ENCODE measurements around the gene CDH18. TPM values are rescaled to one million over a fixed set of nuclear protein-coding genes. Genes with fewer than 3 reads are reported as not detected.

The CDH18 gene
- total RNA-seq, 4 donors from 2014 or later = not detected

DNA sequence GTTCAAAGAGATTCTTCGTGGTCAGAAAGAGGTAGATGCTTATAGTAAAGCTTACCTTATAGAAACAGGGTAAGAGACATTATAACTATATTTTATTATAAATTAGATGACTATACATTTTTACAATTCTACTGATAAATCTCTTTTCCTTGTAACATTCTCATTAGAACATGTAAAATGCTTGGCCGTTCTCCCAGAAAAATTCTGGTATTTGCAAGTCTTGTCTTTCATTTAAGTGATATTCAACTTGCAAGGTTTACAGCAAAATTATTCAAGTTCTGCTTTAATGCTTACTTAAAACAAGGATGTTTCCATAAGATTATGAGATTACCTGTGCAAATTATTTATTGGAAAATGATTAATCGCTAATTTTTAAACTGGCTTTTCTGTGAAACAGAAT, 41.3 kb upstream of the CDH18 start:
- H3K9me3 ChIP-seq = no peaks in the 10 kb centered on the region
- no peak overlapping the region for H3K27ac ChIP-seq
- no peaks in the 10 kb centered on the region for H3K4me1 ChIP-seq
- no peaks in the 10 kb centered on the region for H3K27me3 ChIP-seq
- no peak overlapping the region for H3K4me3 ChIP-seq
- H3K36me3 ChIP-seq = no peaks in the 10 kb centered on the region
- no peak for DNase-seq
- TF ChIP-seq POLR2A (IDR thresholded peaks at IDR 0.05) = no peak

DNA sequence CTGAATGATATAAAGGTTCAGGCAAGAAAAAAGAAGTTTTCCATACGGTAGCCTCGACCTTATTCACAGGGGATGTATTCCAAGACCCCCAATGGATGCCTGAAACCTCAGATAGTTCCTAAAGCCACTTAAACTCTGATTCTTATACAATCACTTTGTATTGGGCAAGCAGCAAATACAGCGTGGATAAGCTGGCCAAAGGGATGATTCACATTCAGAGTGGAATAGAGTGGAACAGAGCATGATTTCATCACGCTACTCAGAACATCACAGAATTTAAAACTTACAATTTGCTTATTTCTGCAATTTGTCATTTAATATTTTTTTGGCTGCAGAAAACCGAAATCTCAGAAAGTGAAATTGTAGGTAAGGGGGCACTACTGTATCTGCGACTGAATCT, 40.5 kb upstream of the CDH18 start:
- Histone ChIP-seq H3K4me1 (no peaks in the 10 kb centered on the region), H3K4me3 (no peak overlapping the region), H3K9me3 (no peaks in the 10 kb centered on the region), H3K27ac (no peak overlapping the region), H3K27me3 (no peaks in the 10 kb centered on the region), H3K36me3 (no peaks in the 10 kb centered on the region)
- TF ChIP-seq, protein P1, sequence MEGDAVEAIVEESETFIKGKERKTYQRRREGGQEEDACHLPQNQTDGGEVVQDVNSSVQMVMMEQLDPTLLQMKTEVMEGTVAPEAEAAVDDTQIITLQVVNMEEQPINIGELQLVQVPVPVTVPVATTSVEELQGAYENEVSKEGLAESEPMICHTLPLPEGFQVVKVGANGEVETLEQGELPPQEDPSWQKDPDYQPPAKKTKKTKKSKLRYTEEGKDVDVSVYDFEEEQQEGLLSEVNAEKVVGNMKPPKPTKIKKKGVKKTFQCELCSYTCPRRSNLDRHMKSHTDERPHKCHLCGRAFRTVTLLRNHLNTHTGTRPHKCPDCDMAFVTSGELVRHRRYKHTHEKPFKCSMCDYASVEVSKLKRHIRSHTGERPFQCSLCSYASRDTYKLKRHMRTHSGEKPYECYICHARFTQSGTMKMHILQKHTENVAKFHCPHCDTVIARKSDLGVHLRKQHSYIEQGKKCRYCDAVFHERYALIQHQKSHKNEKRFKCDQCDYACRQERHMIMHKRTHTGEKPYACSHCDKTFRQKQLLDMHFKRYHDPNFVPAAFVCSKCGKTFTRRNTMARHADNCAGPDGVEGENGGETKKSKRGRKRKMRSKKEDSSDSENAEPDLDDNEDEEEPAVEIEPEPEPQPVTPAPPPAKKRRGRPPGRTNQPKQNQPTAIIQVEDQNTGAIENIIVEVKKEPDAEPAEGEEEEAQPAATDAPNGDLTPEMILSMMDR (IDR thresholded peaks at IDR 0.05) = no peak
- TF ChIP-seq POLR2A (IDR thresholded peaks at IDR 0.05) = no peak
- DNase-seq = no peak

DNA sequence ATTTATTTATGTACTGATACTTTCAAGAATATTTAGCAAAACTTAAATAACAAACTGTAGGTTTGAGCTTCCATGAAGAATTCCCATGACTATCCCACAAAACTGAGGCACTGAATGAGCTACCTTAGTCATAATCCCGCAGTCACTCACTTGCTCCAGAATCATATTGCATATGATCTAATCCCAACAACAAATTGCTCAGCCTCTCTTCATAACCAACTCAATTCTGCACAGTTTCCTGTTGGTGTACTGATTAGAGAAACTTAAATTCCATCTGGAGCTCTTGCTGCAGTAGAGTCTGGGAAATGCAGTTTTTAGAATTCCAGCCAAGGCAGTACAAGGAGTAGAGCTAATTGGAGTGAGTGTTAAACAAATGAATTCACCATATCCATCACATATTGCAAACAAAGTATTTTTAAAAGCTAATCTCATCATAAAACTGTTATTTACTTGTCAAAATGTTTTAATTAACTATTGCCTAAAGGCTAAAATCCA, 35.7 kb upstream of the CDH18 start:
- no peaks in the 10 kb centered on the region for H3K9me3 ChIP-seq
- H3K27me3 ChIP-seq = no peaks in the 10 kb centered on the region

DNA sequence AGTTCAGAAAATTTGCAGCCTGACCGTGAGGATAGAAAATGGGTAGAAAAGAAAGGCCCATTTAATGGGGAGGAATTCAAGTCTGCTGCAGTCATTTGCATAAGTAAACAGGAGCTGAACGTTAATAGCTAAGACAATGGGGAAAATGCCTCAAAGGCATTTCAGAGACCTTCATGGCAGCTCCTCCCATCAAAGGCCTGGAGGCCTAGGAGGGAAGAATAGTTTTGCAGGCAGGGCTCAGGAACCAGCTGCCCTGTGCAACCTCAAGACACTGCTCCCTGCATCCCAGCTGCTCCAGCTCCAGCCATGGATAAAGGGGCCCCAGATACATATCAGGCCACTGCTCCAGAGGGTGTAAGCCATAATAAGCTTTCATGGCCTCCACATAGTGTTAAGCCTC, 32.2 kb upstream of the CDH18 start:
- TF ChIP-seq POLR2A (IDR thresholded peaks at IDR 0.05) = no peak
- TF ChIP-seq, protein P1 (IDR thresholded peaks at IDR 0.05) = no peak
- no peaks in the 10 kb centered on the region for H3K4me1 ChIP-seq
- H3K4me3 ChIP-seq = no peak overlapping the region
- H3K9me3 ChIP-seq = no peaks in the 10 kb centered on the region
- no peak overlapping the region for H3K27ac ChIP-seq
- no peaks in the 10 kb centered on the region for H3K36me3 ChIP-seq
- H3K27me3 ChIP-seq = no peaks in the 10 kb centered on the region
- no peak for DNase-seq

More for the DNA sequence above, 35.7 kb upstream of the CDH18 start:
- H3K27ac ChIP-seq = no peak overlapping the region
- no peak overlapping the region for H3K4me3 ChIP-seq
- DNase-seq = no peak
- H3K36me3 ChIP-seq = no peaks in the 10 kb centered on the region
- no peaks in the 10 kb centered on the region for H3K4me1 ChIP-seq
- TF ChIP-seq, protein P1 (IDR thresholded peaks at IDR 0.05) = no peak
- no peak for TF ChIP-seq POLR2A (IDR thresholded peaks at IDR 0.05)

DNA sequence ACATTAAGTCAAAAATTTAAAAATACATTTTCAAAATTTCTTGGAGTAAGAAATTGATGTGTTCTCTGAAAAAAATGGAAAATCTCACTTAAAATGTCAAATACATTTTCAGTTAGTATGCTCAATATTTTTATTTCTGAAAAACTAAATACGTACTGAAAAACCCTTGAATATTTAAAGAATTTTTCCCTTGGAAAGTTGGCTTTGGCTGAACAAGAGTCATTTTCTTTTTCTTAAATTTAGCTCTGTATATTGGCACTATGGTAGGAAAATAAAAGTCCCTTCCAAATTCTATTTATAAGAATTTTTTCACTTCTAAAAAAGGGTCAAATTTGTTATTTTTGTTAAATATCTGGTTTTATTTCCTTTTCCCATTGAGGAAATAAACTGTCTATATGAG, 29.0 kb upstream of the CDH18 start:
- Histone ChIP-seq H3K9me3 (no peaks in the 10 kb centered on the region), H3K27ac (no peak overlapping the region), H3K4me1 (no peaks in the 10 kb centered on the region), H3K27me3 (no peaks in the 10 kb centered on the region), H3K36me3 (no peaks in the 10 kb centered on the region), H3K4me3 (no peak overlapping the region)
- no peak for TF ChIP-seq POLR2A (IDR thresholded peaks at IDR 0.05)
- TF ChIP-seq, protein P1 (IDR thresholded peaks at IDR 0.05) = no peak
- no peak for DNase-seq

DNA sequence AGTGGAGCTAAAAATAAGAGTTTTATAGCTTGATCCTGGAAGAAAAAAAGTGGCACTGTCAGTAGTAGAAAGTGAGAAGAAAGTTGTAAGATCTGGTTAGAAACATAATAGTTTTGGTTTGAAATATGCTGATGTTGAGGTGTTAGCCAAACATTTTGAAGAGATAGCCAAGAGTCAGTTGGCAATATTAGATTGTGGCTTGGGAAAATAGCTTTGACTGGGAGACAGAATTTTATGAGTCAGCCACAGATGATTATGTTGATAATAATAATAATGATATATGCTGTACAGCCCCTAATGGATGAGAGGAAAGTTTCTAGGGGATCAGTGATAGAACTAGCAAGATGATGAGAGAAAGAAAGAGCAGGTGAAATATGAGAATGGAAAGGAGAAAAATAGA, 12.4 kb upstream of the CDH18 start:
- Histone ChIP-seq H3K4me3 (no peak overlapping the region), H3K36me3 (no peaks in the 10 kb centered on the region), H3K9me3 (no peaks in the 10 kb centered on the region), H3K27me3 (no peaks in the 10 kb centered on the region), H3K4me1 (no peaks in the 10 kb centered on the region), H3K27ac (no peak overlapping the region)
- TF ChIP-seq, protein P1 (IDR thresholded peaks at IDR 0.05) = no peak
- TF ChIP-seq POLR2A (IDR thresholded peaks at IDR 0.05) = no peak
- DNase-seq = no peak
